Tibial artery (tissue), 4 donors: ENCODE data around the gene BZW2.

Source experiments
- DNase-seq, 2 donors: peaks; one replicate each; pipeline ENCODE4 v3.0.0-alpha.2; 2019
- H3K27ac ChIP-seq, 2 donors: fragments of 200-600 bp; sonication (generic) in 1 of 2; 1 replicate in 1 of 2; 2 replicates in 1 of 2; pipeline ENCODE4 v1.5.1; 2018 to 2019; ENCODE audit warnings: mild to moderate bottlenecking in 1 of 2
- H3K27me3 ChIP-seq, 2 donors: fragments of 200-600 bp; sonication (generic) in 1 of 2; one replicate each; pipeline versions ENCODE4 v1.5.1 to v1.6.0; 2016 to 2019
- H3K36me3 ChIP-seq, 3 donors: fragments of 200-600 bp; sonication (generic) in 2 of 3; one replicate each; pipeline ENCODE4 v1.5.1; 2016 to 2019; ENCODE audit warnings: mild to moderate bottlenecking in 2 of 3
- H3K4me1 ChIP-seq, 4 donors: fragments of 200-600 bp; sonication (generic) in 2 of 4; 1 replicate in 3 of 4; 2 replicates in 1 of 4; pipeline ENCODE4 v1.5.1; 2016 to 2019
- H3K4me3 ChIP-seq, 2 donors: fragments of 200-600 bp; sonication (generic) in 1 of 2; 1 replicate in 1 of 2; 2 replicates in 1 of 2; pipeline ENCODE4 v1.5.1; 2018 to 2019; ENCODE audit warnings: mild to moderate bottlenecking in 2 of 2
- H3K9me3 ChIP-seq, 3 donors: fragments of 200-600 bp; sonication (generic) in 1 of 3; one replicate each; pipeline ENCODE4 v1.5.1; 2016 to 2019
- CTCF ChIP-seq, 2 experiments: fragments of 200-600 bp in 1 of 2; fragments of 450-650 bp in 1 of 2; IDR thresholded peaks; one replicate each; pipeline ENCODE4 v1.5.1; 2017 to 2019; ENCODE audit warnings: antibody characterized with exemption in 2 of 2, mild to moderate bottlenecking in 1 of 2, moderate library complexity in 1 of 2
- intact Hi-C: fragments of 100-400 bp; cut with DNase I; formaldehyde crosslinking; loops from one replicate; pipeline ENCODE4 v1.15.0; 2023; ENCODE audit warnings: low total_unique reads

Gene BZW2

GRCh38 chr7:16688249-16688648, 42.3 kb downstream of the BZW2 start:
- peaks cover 24 to 43% (median 25%) of the 10 kb centered on the region in 3 donors for H3K36me3 ChIP-seq
- no peak for DNase-seq
- no peaks in the 10 kb centered on the region for H3K4me1 ChIP-seq
- no peaks in the 10 kb centered on the region for H3K9me3 ChIP-seq
- H3K27ac ChIP-seq, result no peak overlapping the region
- H3K4me3 ChIP-seq, result no peak overlapping the region
- intact Hi-C loops, result no loop called here
- no peak for TF ChIP-seq CTCF (IDR thresholded peaks at IDR 0.05)
- H3K27me3 ChIP-seq, result no peaks in the 10 kb centered on the region

GRCh38 chr7:16691241-16691640, 45.3 kb downstream of the BZW2 start:
- intact Hi-C loops, result no loop called here

GRCh38 chr7:16693601-16694318, 47.8 kb downstream of the BZW2 start:
- intact Hi-C loops, result no loop called here
- Histone ChIP-seq H3K4me1 (peaks cover 0 to 26% (median under 1%) of the 10 kb centered on the region in 4 donors), H3K27ac (no peak overlapping the region), H3K9me3 (no peaks in the 10 kb centered on the region), H3K36me3 (peaks cover 9 to 47% (median 25%) of the 10 kb centered on the region in 3 donors), H3K4me3 (no peak overlapping the region), H3K27me3 (no peaks in the 10 kb centered on the region)
- DNase-seq, result no peak
- no peak for TF ChIP-seq CTCF (IDR thresholded peaks at IDR 0.05)

More at GRCh38 chr7:16691241-16691640, 45.3 kb downstream of the BZW2 start:
- Histone ChIP-seq H3K36me3 (peaks cover 10 to 33% (median 15%) of the 10 kb centered on the region in 3 donors), H3K4me1 (peaks cover 0 to 7% (median 0%) of the 10 kb centered on the region in 4 donors), H3K27ac (no peak overlapping the region), H3K27me3 (no peaks in the 10 kb centered on the region), H3K9me3 (no peaks in the 10 kb centered on the region), H3K4me3 (no peak overlapping the region)
- TF ChIP-seq CTCF (IDR thresholded peaks at IDR 0.05), result no peak
- DNase-seq, result no peak

- H3K27me3 ChIP-seq, result no peaks in the 10 kb centered on the region
- no peak overlapping the region for H3K27ac ChIP-seq
- no peak for TF ChIP-seq CTCF (IDR thresholded peaks at IDR 0.05)
- intact Hi-C loops, result no loop called here
- H3K9me3 ChIP-seq, result no peaks in the 10 kb centered on the region
- H3K36me3 ChIP-seq, result peaks cover 9 to 46% (median 22%) of the 10 kb centered on the region in 3 donors
- no peak overlapping the region for H3K4me3 ChIP-seq
- no peak for DNase-seq
- H3K4me1 ChIP-seq, result peaks cover 0 to 36% (median 3%) of the 10 kb centered on the region in 4 donors
Measured at GRCh38 chr7:16694806-16695205, 48.8 kb downstream of the BZW2 start.

GRCh38 chr7:16695621-16696237, 49.7 kb downstream of the BZW2 start:
- H3K4me3 ChIP-seq, result no peak overlapping the region
- H3K27me3 ChIP-seq, result no peaks in the 10 kb centered on the region
- H3K4me1 ChIP-seq, result peaks cover 0 to 46% (median 6%) of the 10 kb centered on the region in 4 donors
- no peak for DNase-seq
- peak overlapping the region in 1 of 2 donors; percentile 35 for H3K27ac ChIP-seq
- intact Hi-C loops, result loop anchor here (2.0 kb wide), 1 partner anchor 221 kb away; no protein-coding TSS in a partner anchor
- H3K36me3 ChIP-seq, result peaks cover 2 to 37% (median 13%) of the 10 kb centered on the region in 3 donors
- peak; percentile 43 to 48 for TF ChIP-seq CTCF (IDR thresholded peaks at IDR 0.05)
- H3K9me3 ChIP-seq, result no peaks in the 10 kb centered on the region
